DLD1 (cell line): ENCODE measurements around the gene SLC25A45.

Experiments used
- in situ Hi-C: cut with HindIII; loops from 2 replicates; pipeline ENCODE4 v1.10.0; 2017; ENCODE audit warnings: low sequenced_read_pairs

The SLC25A45 gene

GRCh38 chr11:65373839-65374580 is 8.4 kb downstream of the SLC25A45 start:
- in situ Hi-C loops = no loop called here

- in situ Hi-C loops = no loop called here
Measured at GRCh38 chr11:65370659-65371049, 11.8 kb downstream of the SLC25A45 start.

GRCh38 chr11:65366340-65366773 is 16.1 kb downstream of the SLC25A45 start:
- in situ Hi-C loops = no loop called here

GRCh38 chr11:65363770-65364169 is 18.7 kb downstream of the SLC25A45 start:
- in situ Hi-C loops = no loop called here

- in situ Hi-C loops = no loop called here
Measured at GRCh38 chr11:65362966-65363365, 19.5 kb downstream of the SLC25A45 start.

- in situ Hi-C loops = no loop called here
Measured at GRCh38 chr11:65362320-65362931, 20.0 kb downstream of the SLC25A45 start.

GRCh38 chr11:65357856-65358356 is 24.5 kb downstream of the SLC25A45 start:
- in situ Hi-C loops = loop anchor here (10.0 kb wide), 1 partner anchor 137 kb away; the partner anchor contains the start of gene MALAT1

GRCh38 chr11:65356394-65356972 is 26.0 kb downstream of the SLC25A45 start:
- in situ Hi-C loops = loop anchor here (10.0 kb wide), 1 partner anchor 138 kb away; the partner anchor contains the start of gene MALAT1

GRCh38 chr11:65355776-65356393 is 26.6 kb downstream of the SLC25A45 start:
- in situ Hi-C loops = loop anchor here (10.0 kb wide), 1 partner anchor 139 kb away; the partner anchor contains the start of gene MALAT1

- in situ Hi-C loops = loop anchor here (10.0 kb wide), 1 partner anchor 140 kb away; the partner anchor contains the start of gene MALAT1
Measured at GRCh38 chr11:65355013-65355775, 27.3 kb downstream of the SLC25A45 start.

- in situ Hi-C loops = loop anchor here (10.0 kb wide), 1 partner anchor 140 kb away; the partner anchor contains the start of gene MALAT1
Measured at GRCh38 chr11:65354265-65355012, 28.0 kb downstream of the SLC25A45 start, which contains the start of gene TIGD3. Gene TIGD3, plus strand, starts transcription at chr11:65354751. Its CDS starts 1,058 bp downstream, at chr11:65355809.

GRCh38 chr11:65353900-65354264 is 28.6 kb downstream of the SLC25A45 start:
- in situ Hi-C loops = loop anchor here (10.0 kb wide), 1 partner anchor 141 kb away; the partner anchor contains the start of gene MALAT1

GRCh38 chr11:65353376-65353775 is 29.1 kb downstream of the SLC25A45 start:
- in situ Hi-C loops = loop anchor here (10.0 kb wide), 1 partner anchor 141 kb away; the partner anchor contains the start of gene MALAT1

GRCh38 chr11:65352783-65353182 is 29.7 kb downstream of the SLC25A45 start:
- in situ Hi-C loops = loop anchor here (10.0 kb wide), 1 partner anchor 142 kb away; the partner anchor contains the start of gene MALAT1

- in situ Hi-C loops = loop anchor here (10.0 kb wide), 1 partner anchor 143 kb away; the partner anchor contains the start of gene MALAT1
Measured at GRCh38 chr11:65351511-65351910, 30.9 kb downstream of the SLC25A45 start.

- in situ Hi-C loops = no loop called here
Measured at GRCh38 chr11:65341856-65342255, 40.6 kb downstream of the SLC25A45 start.

GRCh38 chr11:65340226-65340625 is 42.2 kb downstream of the SLC25A45 start:
- in situ Hi-C loops = no loop called here

- in situ Hi-C loops = no loop called here
Measured at GRCh38 chr11:65338676-65339075, 43.8 kb downstream of the SLC25A45 start.

GRCh38 chr11:65334696-65335295 is 47.6 kb downstream of the SLC25A45 start:
- in situ Hi-C loops = no loop called here
